Kidney epithelial cell (primary cell): Measurements from ENCODE around the gene ETV7. TPM values are rescaled to one million over a fixed set of nuclear protein-coding genes. Genes with fewer than 3 reads are reported as not detected.

Source experiments
- DNase-seq: peaks from one replicate; pipeline ENCODE4 v3.0.0-alpha.2; 2010; ENCODE audit warnings: low read depth
- H3K27me3 ChIP-seq: 2 replicates; pipeline ENCODE4 v1.6.0; 2011; ENCODE audit warnings: low read length; ENCODE audit not compliant: control insufficient read depth, insufficient read depth
- H3K36me3 ChIP-seq: 2 replicates; pipeline ENCODE4 v1.5.1; 2011; ENCODE audit warnings: low read length; ENCODE audit not compliant: control insufficient read depth, insufficient read depth
- H3K4me3 ChIP-seq: 2 replicates; pipeline ENCODE4 v1.5.1; 2011; ENCODE audit warnings: low read depth, mild to moderate bottlenecking, control low read depth, low read length
- CTCF ChIP-seq: IDR thresholded peaks from 2 replicates; pipeline ENCODE4 v1.5.1; 2011; ENCODE audit warnings: mild to moderate bottlenecking, moderate library complexity, low read length, control low read depth, inconsistent platforms; ENCODE audit not compliant: insufficient read depth, poor library complexity, severe bottlenecking
- total RNA-seq: library from RNA; depleted of rRNA; stranded (reverse); fragments of >200 nt; gene quantifications from 2 replicates; pipeline ENCODE4 v1.2.3, GENCODE V29; 2015

The ETV7 gene
- total RNA-seq, 1 donor from 2014 or later: 8.4 TPM

- H3K36me3 ChIP-seq: no peaks in the 10 kb centered on the region
- H3K27me3 ChIP-seq: peaks cover 6% of the 10 kb centered on the region
- DNase-seq: no peak
- no peak overlapping the region for H3K4me3 ChIP-seq
- TF ChIP-seq CTCF: no peak
Measured at GRCh38 chr6:36372088-36372487, 15.4 kb downstream of the ETV7 start.

- no peak overlapping the region for H3K4me3 ChIP-seq
- DNase-seq: no peak
- H3K27me3 ChIP-seq: peaks cover 6% of the 10 kb centered on the region
- no peak for TF ChIP-seq CTCF
- no peaks in the 10 kb centered on the region for H3K36me3 ChIP-seq
Measured at GRCh38 chr6:36371211-36371610, 16.3 kb downstream of the ETV7 start.

GRCh38 chr6:36370638-36371037, 16.8 kb downstream of the ETV7 start:
- TF ChIP-seq CTCF: no peak
- H3K4me3 ChIP-seq: no peak overlapping the region
- H3K27me3 ChIP-seq: peaks cover 6% of the 10 kb centered on the region
- H3K36me3 ChIP-seq: no peaks in the 10 kb centered on the region
- DNase-seq: no peak

- Histone ChIP-seq H3K36me3 (no peaks in the 10 kb centered on the region), H3K4me3 (no peak overlapping the region), H3K27me3 (peaks cover 3% of the 10 kb centered on the region)
- peak; percentile 70 for DNase-seq
- no peak for TF ChIP-seq CTCF
Measured at GRCh38 chr6:36368921-36369865, 18.3 kb downstream of the ETV7 start.

GRCh38 chr6:36368421-36368820, 19.0 kb downstream of the ETV7 start:
- DNase-seq: no peak
- H3K4me3 ChIP-seq: no peak overlapping the region
- H3K36me3 ChIP-seq: no peaks in the 10 kb centered on the region
- H3K27me3 ChIP-seq: no peaks in the 10 kb centered on the region
- TF ChIP-seq CTCF: no peak
